Activated CD8-positive, alpha-beta memory T cell treated with anti-CD3 and anti-CD28 coated beads for 48 hours (primary cell): Measurements from ENCODE around the gene CAPRIN1.

ENCODE experiments used
- DNase-seq, 3 experiments: peaks; one replicate each; pipeline ENCODE4 v3.0.0-alpha.2; 2020; ENCODE audit warnings: low read depth in 2 of 3, low spot score in 2 of 3

CAPRIN1 gene

GRCh38 chr11:34139346-34139745, 87.8 kb downstream of the CAPRIN1 start:
- DNase-seq = no peak

- DNase-seq = no peak
Observed at GRCh38 chr11:34140149-34140548, 88.6 kb downstream of the CAPRIN1 start.

GRCh38 chr11:34143048-34143447, 91.5 kb downstream of the CAPRIN1 start:
- DNase-seq = no peak

GRCh38 chr11:34145073-34145472, 93.5 kb downstream of the CAPRIN1 start:
- DNase-seq = no peak

GRCh38 chr11:34145847-34146381, 94.4 kb downstream of the CAPRIN1 start:
- DNase-seq = no peak

GRCh38 chr11:34146411-34146810, 94.9 kb downstream of the CAPRIN1 start:
- no peak for DNase-seq

- DNase-seq = no peak
Observed at GRCh38 chr11:34146866-34147265, 95.3 kb downstream of the CAPRIN1 start.

GRCh38 chr11:34147581-34147980, 96.0 kb downstream of the CAPRIN1 start:
- DNase-seq = no peak

GRCh38 chr11:34148504-34149165, 97.1 kb downstream of the CAPRIN1 start:
- no peak for DNase-seq

GRCh38 chr11:34149274-34149673, 97.7 kb downstream of the CAPRIN1 start:
- DNase-seq = no peak

GRCh38 chr11:34149786-34150185, 98.3 kb downstream of the CAPRIN1 start:
- DNase-seq = no peak

GRCh38 chr11:34150494-34151151, 99.1 kb downstream of the CAPRIN1 start:
- no peak for DNase-seq
